HepG2 (cell line): Measurements from ENCODE around the gene PRXL2B. TPM values are rescaled to one million over a fixed set of nuclear protein-coding genes. Genes with fewer than 3 reads are reported as not detected.
A peak's percentile ranks its signal among the peaks of the same experiment; 100 is the strongest.

Experiments used
- ARHGAP35 ChIP-seq: sonication (generic); formaldehyde crosslinking; IDR thresholded peaks from 2 replicates; pipeline ENCODE4 v1.9.0; 2022; ENCODE audit warnings: mild to moderate bottlenecking, inconsistent platforms, moderate library complexity, missing genetic modification reagents, borderline replicate concordance
- CHD4 ChIP-seq: fragments of 200-600 bp; sonication (generic); IDR thresholded peaks from 2 replicates; pipeline ENCODE4 v1.7.0; 2017; ENCODE audit warnings: mild to moderate bottlenecking, low read length, borderline replicate concordance
- KDM5B ChIP-seq: sonication (generic); formaldehyde crosslinking; IDR thresholded peaks from 2 replicates; pipeline ENCODE4 v1.4.0; 2020; ENCODE audit warnings: missing genetic modification reagents, mild to moderate bottlenecking, borderline replicate concordance
- LCORL ChIP-seq, 2 experiments: fragments of 450-650 bp in 1 of 2; sonication (generic) in 1 of 2; formaldehyde crosslinking in 1 of 2; IDR thresholded peaks; 2 replicates each; pipeline versions ENCODE4 v1.5.0 to v1.6.1; 2017 to 2020; ENCODE audit warnings: antibody characterized with exemption in 1 of 2, missing genetic modification reagents in 1 of 2
- SALL2 ChIP-seq: sonication (generic); formaldehyde crosslinking; IDR thresholded peaks from 2 replicates; pipeline ENCODE4 v1.8.1; 2023; ENCODE audit warnings: mild to moderate bottlenecking, missing genetic modification reagents, inconsistent platforms
- SCMH1 ChIP-seq: sonication (generic); formaldehyde crosslinking; IDR thresholded peaks from 2 replicates; pipeline ENCODE4 v1.9.0; 2021; ENCODE audit warnings: missing genetic modification reagents, mild to moderate bottlenecking, borderline replicate concordance
- TRIM24 ChIP-seq: sonication (generic); formaldehyde crosslinking; IDR thresholded peaks from 2 replicates; pipeline ENCODE4 v1.8.0; 2022; ENCODE audit warnings: mild to moderate bottlenecking, missing genetic modification reagents
- ZNF460 ChIP-seq: sonication (generic); formaldehyde crosslinking; IDR thresholded peaks from 2 replicates; pipeline ENCODE4 v1.5.1; 2020; ENCODE audit warnings: missing genetic modification reagents, mild to moderate bottlenecking, borderline replicate concordance
- polyA plus RNA-seq, 8 experiments: library from polyadenylated mRNA; depleted of rRNA in 3 of 8; stranded (reverse) in 7 of 8; unstranded in 1 of 8; fragments of >200 nt; fragmentation: Illumina TruSeq in 4 of 8; extraction: Trizol in 4 of 8; gene quantifications; 2 replicates each; pipeline versions ENCODE4 v1.2.1 to v1.2.3, GENCODE V29; 2011 to 2016; ENCODE audit warnings: low read depth in 4 of 8, missing spikeins in 1 of 8, mixed read lengths in 1 of 8; ENCODE audit not compliant: insufficient read depth in 1 of 8
- total RNA-seq, 5 experiments: library from RNA; depleted of rRNA; stranded (reverse); fragments of >200 nt; fragmentation: Illumina TruSeq; extraction: Trizol; gene quantifications; 2 replicates each; pipeline ENCODE4 v1.2.3, GENCODE V29; 2016; ENCODE audit warnings: low read depth in 1 of 5
- TF ChIP-seq, protein P1 (sequence below): sonication (generic); formaldehyde crosslinking; IDR thresholded peaks from 2 replicates; pipeline ENCODE4 v1.8.1; 2023; ENCODE audit warnings: mild to moderate bottlenecking, missing genetic modification reagents
- TF ChIP-seq, protein P2 (sequence below): sonication (generic); formaldehyde crosslinking; IDR thresholded peaks from 2 replicates; pipeline ENCODE4 v1.5.1; 2020; ENCODE audit warnings: mild to moderate bottlenecking, missing genetic modification reagents, moderate library complexity
- TF ChIP-seq, protein P3 (sequence below): sonication (generic); formaldehyde crosslinking; IDR thresholded peaks from 2 replicates; pipeline ENCODE4 v1.5.0; 2020; ENCODE audit warnings: mild to moderate bottlenecking, missing genetic modification reagents
- TF ChIP-seq, protein P4 (sequence below): sonication (generic); formaldehyde crosslinking; IDR thresholded peaks from 2 replicates; pipeline ENCODE4 v1.8.1; 2022; ENCODE audit warnings: mild to moderate bottlenecking, missing genetic modification reagents
- TF ChIP-seq, protein P5 (sequence below): sonication (generic); formaldehyde crosslinking; IDR thresholded peaks from 2 replicates; pipeline ENCODE4 v1.5.0; 2020; ENCODE audit warnings: missing genetic modification reagents
- TF ChIP-seq, protein P6 (sequence below): sonication (generic); formaldehyde crosslinking; IDR thresholded peaks from 2 replicates; pipeline ENCODE4 v1.8.1; 2023; ENCODE audit warnings: missing genetic modification reagents, inconsistent platforms, borderline replicate concordance

PRXL2B gene
- total and polyA plus RNA-seq, 2 of the 13 experiments (the other 11 are each of a cell fraction or from before 2014, with no cell fraction given) = 16.8 to 22.1 TPM

DNA sequence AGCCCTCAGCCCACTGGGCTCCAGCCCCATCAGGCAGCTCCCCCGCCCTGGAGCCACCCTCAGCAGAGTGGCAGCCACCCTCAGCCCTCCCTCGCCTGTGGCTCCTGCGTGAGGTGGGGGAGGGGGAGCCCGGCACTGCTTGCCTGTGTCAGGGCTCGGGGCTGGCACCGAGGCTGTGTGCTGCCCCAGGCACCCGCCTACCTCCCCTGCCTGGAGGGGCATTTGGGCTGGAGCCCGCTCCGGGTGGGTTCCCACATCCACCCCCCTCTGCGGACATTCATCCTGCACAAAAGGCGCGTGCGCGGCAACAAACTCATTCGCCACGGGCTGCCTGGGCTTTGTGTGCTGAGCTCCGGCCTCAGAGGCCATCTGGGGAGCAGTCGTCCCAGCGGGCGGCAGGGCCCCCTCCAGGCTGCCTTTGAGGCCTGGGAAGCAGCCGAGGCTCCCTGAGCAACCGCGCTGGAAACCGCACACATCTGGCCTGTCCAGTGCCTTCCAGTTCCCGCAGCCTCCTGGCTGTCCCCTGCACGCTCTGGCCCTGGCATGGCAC lies 43.0 kb upstream of the PRXL2B start (continued):
- TF ChIP-seq SALL2 (CRISPR knock-in tag) (no peak), LCORL (IDR thresholded peaks at IDR 0.05) (no peak), LCORL (CRISPR knock-in tag; IDR thresholded peaks at IDR 0.05) (no peak), CHD4 (no peak), ZNF460 (CRISPR knock-in tag) (no peak), TRIM24 (no peak), SCMH1 (CRISPR knock-in tag) (no peak), ARHGAP35 (no peak; the same call in 1 of the 2 replicates), KDM5B (CRISPR knock-in tag) (0 out of 2 replicates have a peak, but pooled peaks have one; percentile 40)
- TF ChIP-seq, protein P1, sequence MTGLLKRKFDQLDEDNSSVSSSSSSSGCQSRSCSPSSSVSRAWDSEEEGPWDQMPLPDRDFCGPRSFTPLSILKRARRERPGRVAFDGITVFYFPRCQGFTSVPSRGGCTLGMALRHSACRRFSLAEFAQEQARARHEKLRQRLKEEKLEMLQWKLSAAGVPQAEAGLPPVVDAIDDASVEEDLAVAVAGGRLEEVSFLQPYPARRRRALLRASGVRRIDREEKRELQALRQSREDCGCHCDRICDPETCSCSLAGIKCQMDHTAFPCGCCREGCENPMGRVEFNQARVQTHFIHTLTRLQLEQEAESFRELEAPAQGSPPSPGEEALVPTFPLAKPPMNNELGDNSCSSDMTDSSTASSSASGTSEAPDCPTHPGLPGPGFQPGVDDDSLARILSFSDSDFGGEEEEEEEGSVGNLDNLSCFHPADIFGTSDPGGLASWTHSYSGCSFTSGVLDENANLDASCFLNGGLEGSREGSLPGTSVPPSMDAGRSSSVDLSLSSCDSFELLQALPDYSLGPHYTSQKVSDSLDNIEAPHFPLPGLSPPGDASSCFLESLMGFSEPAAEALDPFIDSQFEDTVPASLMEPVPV (CRISPR knock-in tag) = no peak
- TF ChIP-seq, protein P2, sequence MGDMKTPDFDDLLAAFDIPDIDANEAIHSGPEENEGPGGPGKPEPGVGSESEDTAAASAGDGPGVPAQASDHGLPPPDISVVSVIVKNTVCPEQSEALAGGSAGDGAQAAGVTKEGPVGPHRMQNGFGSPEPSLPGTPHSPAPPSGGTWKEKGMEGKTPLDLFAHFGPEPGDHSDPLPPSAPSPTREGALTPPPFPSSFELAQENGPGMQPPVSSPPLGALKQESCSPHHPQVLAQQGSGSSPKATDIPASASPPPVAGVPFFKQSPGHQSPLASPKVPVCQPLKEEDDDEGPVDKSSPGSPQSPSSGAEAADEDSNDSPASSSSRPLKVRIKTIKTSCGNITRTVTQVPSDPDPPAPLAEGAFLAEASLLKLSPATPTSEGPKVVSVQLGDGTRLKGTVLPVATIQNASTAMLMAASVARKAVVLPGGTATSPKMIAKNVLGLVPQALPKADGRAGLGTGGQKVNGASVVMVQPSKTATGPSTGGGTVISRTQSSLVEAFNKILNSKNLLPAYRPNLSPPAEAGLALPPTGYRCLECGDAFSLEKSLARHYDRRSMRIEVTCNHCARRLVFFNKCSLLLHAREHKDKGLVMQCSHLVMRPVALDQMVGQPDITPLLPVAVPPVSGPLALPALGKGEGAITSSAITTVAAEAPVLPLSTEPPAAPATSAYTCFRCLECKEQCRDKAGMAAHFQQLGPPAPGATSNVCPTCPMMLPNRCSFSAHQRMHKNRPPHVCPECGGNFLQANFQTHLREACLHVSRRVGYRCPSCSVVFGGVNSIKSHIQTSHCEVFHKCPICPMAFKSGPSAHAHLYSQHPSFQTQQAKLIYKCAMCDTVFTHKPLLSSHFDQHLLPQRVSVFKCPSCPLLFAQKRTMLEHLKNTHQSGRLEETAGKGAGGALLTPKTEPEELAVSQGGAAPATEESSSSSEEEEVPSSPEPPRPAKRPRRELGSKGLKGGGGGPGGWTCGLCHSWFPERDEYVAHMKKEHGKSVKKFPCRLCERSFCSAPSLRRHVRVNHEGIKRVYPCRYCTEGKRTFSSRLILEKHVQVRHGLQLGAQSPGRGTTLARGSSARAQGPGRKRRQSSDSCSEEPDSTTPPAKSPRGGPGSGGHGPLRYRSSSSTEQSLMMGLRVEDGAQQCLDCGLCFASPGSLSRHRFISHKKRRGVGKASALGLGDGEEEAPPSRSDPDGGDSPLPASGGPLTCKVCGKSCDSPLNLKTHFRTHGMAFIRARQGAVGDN (CRISPR knock-in tag) = peak; percentile 55
- TF ChIP-seq, protein P3, sequence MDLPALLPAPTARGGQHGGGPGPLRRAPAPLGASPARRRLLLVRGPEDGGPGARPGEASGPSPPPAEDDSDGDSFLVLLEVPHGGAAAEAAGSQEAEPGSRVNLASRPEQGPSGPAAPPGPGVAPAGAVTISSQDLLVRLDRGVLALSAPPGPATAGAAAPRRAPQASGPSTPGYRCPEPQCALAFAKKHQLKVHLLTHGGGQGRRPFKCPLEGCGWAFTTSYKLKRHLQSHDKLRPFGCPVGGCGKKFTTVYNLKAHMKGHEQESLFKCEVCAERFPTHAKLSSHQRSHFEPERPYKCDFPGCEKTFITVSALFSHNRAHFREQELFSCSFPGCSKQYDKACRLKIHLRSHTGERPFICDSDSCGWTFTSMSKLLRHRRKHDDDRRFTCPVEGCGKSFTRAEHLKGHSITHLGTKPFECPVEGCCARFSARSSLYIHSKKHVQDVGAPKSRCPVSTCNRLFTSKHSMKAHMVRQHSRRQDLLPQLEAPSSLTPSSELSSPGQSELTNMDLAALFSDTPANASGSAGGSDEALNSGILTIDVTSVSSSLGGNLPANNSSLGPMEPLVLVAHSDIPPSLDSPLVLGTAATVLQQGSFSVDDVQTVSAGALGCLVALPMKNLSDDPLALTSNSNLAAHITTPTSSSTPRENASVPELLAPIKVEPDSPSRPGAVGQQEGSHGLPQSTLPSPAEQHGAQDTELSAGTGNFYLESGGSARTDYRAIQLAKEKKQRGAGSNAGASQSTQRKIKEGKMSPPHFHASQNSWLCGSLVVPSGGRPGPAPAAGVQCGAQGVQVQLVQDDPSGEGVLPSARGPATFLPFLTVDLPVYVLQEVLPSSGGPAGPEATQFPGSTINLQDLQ (CRISPR knock-in tag) = no peak
- TF ChIP-seq, protein P4, sequence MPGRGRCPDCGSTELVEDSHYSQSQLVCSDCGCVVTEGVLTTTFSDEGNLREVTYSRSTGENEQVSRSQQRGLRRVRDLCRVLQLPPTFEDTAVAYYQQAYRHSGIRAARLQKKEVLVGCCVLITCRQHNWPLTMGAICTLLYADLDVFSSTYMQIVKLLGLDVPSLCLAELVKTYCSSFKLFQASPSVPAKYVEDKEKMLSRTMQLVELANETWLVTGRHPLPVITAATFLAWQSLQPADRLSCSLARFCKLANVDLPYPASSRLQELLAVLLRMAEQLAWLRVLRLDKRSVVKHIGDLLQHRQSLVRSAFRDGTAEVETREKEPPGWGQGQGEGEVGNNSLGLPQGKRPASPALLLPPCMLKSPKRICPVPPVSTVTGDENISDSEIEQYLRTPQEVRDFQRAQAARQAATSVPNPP (CRISPR knock-in tag) = no peak
- TF ChIP-seq, protein P5, sequence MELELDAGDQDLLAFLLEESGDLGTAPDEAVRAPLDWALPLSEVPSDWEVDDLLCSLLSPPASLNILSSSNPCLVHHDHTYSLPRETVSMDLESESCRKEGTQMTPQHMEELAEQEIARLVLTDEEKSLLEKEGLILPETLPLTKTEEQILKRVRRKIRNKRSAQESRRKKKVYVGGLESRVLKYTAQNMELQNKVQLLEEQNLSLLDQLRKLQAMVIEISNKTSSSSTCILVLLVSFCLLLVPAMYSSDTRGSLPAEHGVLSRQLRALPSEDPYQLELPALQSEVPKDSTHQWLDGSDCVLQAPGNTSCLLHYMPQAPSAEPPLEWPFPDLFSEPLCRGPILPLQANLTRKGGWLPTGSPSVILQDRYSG (CRISPR knock-in tag) = no peak
- TF ChIP-seq, protein P6, sequence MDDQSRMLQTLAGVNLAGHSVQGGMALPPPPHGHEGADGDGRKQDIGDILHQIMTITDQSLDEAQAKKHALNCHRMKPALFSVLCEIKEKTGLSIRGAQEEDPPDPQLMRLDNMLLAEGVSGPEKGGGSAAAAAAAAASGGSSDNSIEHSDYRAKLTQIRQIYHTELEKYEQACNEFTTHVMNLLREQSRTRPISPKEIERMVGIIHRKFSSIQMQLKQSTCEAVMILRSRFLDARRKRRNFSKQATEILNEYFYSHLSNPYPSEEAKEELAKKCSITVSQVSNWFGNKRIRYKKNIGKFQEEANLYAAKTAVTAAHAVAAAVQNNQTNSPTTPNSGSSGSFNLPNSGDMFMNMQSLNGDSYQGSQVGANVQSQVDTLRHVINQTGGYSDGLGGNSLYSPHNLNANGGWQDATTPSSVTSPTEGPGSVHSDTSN (CRISPR knock-in tag) = no peak
